Measurements from ENCODE around the gene CDH7.

CDH7 gene

DNA sequence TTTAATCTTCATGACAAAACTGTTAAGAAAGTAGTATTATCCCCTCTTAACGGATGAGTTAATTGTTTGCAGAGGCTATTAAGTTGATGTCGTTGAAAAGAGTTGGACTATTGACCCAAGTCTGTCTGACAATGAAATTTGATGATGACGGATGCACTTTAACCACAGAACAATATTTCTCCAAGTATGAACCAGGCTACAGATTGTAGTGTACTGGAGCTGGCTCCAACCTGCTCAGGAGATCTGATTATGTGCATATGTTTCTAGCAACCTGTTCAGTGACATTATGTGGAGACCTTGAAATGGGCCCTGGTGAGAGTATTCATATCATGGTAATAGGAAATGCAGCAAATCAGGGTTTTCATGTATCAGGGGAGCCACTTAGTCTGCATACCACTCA is 174.1 kb downstream of the CDH7 start:
- DNase-seq, result no peak

DNA sequence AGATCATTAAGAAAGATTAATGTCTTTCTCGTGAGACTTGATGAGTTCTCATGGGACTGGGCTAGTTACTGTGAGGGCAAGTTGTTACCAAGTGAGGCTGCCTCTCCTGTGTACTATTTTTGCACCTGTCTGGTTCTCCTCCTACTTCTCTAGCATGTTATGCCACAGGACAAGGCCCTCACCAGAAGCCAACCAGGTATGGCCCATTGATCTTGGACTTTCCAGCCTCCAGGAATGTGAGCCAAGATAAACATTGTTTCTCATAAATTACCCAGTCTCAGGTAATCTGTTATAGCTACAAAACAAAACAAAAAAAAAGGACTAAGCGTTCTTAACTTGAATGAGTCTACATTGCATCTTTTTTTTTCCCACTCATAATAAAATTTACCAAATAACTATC is 184.1 kb downstream of the CDH7 start:
- no peak for DNase-seq

DNA sequence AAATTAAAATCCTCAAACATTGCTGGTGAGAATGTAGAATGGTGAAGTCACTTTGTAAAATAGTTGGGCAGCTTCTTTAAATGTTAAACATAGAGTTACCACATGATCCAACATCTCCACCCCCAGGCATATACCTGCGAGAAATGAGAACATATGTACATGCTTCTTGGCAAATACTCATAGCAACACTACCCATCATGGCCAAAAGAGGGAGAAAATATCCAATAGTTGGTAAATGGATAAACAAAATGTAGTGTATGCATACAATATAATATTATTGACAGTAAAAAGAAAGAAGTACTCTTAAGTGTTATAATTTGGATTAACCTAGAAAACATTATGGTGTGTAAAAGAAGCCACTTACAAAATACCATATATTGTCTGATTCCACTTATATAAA is 185.9 kb downstream of the CDH7 start:
- no peak for DNase-seq

DNA sequence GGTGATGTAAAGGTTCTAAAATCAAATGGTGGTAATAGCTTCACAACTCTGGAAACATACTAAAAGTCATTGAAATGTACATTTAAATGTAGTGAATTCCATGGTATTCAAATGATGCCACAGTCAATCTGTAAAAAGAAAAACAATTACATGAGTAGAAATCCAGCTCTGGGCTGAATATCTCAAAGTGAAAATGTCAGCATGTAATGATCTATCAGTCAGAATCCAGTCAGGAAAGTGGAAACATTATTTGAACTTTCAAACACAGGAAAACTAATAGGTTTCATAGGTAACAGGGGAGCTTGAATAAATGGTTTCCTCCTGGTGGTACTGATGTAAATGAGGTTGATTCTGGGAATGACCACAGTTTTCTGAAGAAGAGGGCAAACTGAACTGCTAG is 186.4 kb downstream of the CDH7 start:
- DNase-seq, result no peak

DNA sequence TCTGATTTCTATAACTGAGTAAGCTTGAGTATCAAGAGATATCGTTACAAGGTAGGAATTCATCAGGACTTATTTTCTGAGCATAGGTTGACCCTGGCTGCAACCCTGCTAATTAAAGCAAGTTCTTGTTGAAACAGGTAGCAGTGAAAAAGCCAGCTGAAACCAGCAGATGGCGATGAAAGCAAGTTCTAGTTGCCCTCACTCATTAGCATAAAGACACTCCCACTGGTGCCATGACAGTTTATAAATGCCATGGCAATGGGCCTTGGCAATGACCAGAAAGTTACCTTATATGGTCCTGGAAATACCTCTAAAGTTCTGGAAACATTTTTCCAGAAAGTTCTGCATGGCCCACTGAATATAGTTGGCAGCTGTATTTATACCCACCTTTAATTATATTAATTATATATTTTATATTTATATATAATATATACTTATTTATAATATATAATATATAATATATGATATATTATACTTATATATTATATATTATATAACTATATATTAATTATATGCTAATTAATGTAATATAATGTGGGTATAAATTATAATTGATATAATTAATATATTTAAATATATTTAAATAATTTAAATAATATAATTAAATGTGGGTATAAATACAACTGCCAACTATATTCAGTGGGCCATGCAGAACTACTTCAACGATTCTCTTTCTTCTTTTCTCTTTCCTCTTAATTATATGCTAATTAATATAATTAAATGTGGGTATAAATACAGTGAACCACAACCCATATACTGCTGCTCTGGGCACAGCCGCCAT is 188.0 kb downstream of the CDH7 start:
- DNase-seq, result no peak
